ENCODE results near the gene DLD.

The DLD gene

GRCh38 chr7:107957436-107957835, 66.5 kb downstream of the DLD start:
- DNase-seq = no peak
- in situ Hi-C loops (cut with MboI; ENCODE audit: low pct_unique_long_range_greater_than_20kb, low sequenced_read_pairs) = no loop called here

GRCh38 chr7:107958764-107959526, 68.0 kb downstream of the DLD start:
- no peak for DNase-seq
- in situ Hi-C loops (cut with MboI; ENCODE audit: low pct_unique_long_range_greater_than_20kb, low sequenced_read_pairs) = no loop called here

GRCh38 chr7:107959527-107959898, 68.5 kb downstream of the DLD start:
- DNase-seq = no peak
- in situ Hi-C loops (cut with MboI; ENCODE audit: low pct_unique_long_range_greater_than_20kb, low sequenced_read_pairs) = no loop called here

GRCh38 chr7:107960272-107960671, 69.3 kb downstream of the DLD start:
- no peak for DNase-seq
- in situ Hi-C loops (cut with MboI; ENCODE audit: low pct_unique_long_range_greater_than_20kb, low sequenced_read_pairs) = no loop called here

- no peak for DNase-seq
- in situ Hi-C loops (cut with MboI; ENCODE audit: low pct_unique_long_range_greater_than_20kb, low sequenced_read_pairs) = no loop called here
These were observed 70.4 kb downstream of the DLD start for GRCh38 chr7:107961405-107961804.

GRCh38 chr7:107962817-107963216, 71.8 kb downstream of the DLD start:
- DNase-seq = no peak
- in situ Hi-C loops (cut with MboI; ENCODE audit: low pct_unique_long_range_greater_than_20kb, low sequenced_read_pairs) = no loop called here

GRCh38 chr7:107964510-107964909, 73.5 kb downstream of the DLD start:
- in situ Hi-C loops (cut with MboI; ENCODE audit: low pct_unique_long_range_greater_than_20kb, low sequenced_read_pairs) = no loop called here
- DNase-seq = no peak

- in situ Hi-C loops (cut with MboI; ENCODE audit: low pct_unique_long_range_greater_than_20kb, low sequenced_read_pairs) = no loop called here
- DNase-seq = no peak
These were observed 75.7 kb downstream of the DLD start for GRCh38 chr7:107966711-107967110.

- in situ Hi-C loops (cut with MboI; ENCODE audit: low pct_unique_long_range_greater_than_20kb, low sequenced_read_pairs) = no loop called here
- DNase-seq = no peak
These were observed 76.4 kb downstream of the DLD start for GRCh38 chr7:107967420-107967819.

GRCh38 chr7:107968449-107968848, 77.5 kb downstream of the DLD start:
- in situ Hi-C loops (cut with MboI; ENCODE audit: low pct_unique_long_range_greater_than_20kb, low sequenced_read_pairs) = no loop called here
- no peak for DNase-seq

GRCh38 chr7:107969856-107970255, 78.9 kb downstream of the DLD start:
- in situ Hi-C loops (cut with MboI; ENCODE audit: low pct_unique_long_range_greater_than_20kb, low sequenced_read_pairs) = no loop called here
- no peak for DNase-seq

All from KBM-7 (cell line).